A673 (cell line): ENCODE results near the gene PRLR. TPM values are rescaled to one million over a fixed set of nuclear protein-coding genes. Genes with fewer than 3 reads are reported as not detected.

Experiments
- BruUV-seq: library from RNA; stranded (reverse); fragments of 400-500 nt; replicated peaks from 2 replicates; lab custom pipeline; 2021; lab: Mats Ljungman, UMichigan
- CTCF ChIA-PET: fragments of 300-600 bp; sonication (Branson Sonifier 250); formaldehyde crosslinking; loops from one replicate; lab custom pipeline; 2022; ENCODE audit warnings: antibody characterized with exemption; lab: Charles Lee
- POLR2A ChIA-PET: fragments of 300-600 bp; sonication (Branson Sonifier 250); formaldehyde crosslinking; loops from one replicate; lab custom pipeline; 2022; ENCODE audit warnings: antibody characterized with exemption; ENCODE audit not compliant: low non-redundant PET; lab: Charles Lee
- DNase-seq: peaks from one replicate; pipeline ENCODE4 v3.0.0-alpha.2; 2015; ENCODE audit warnings: low spot score
- H3K27ac ChIP-seq: fragments of 200-600 bp; sonication (generic); 2 replicates; pipeline ENCODE4 v1.5.1; 2016; ENCODE audit warnings: mixed run types, low read depth, mild to moderate bottlenecking, mixed read lengths, antibody characterized with exemption, low read length; ENCODE audit not compliant: poor library complexity, severe bottlenecking
- H3K27me3 ChIP-seq: fragments of 200-600 bp; sonication (generic); replicated peaks from 2 replicates; pipeline ENCODE4 v1.6.1; 2017; ENCODE audit warnings: mixed run types, low read depth, mild to moderate bottlenecking, mixed read lengths, antibody characterized with exemption, low read length; ENCODE audit not compliant: insufficient read depth, poor library complexity
- H3K36me3 ChIP-seq: fragments of 200-600 bp; sonication (generic); 2 replicates; pipeline ENCODE4 v1.6.1; 2016; ENCODE audit warnings: mixed run types, mild to moderate bottlenecking, mixed read lengths, antibody characterized with exemption, low read length; ENCODE audit not compliant: insufficient read depth, poor library complexity, severe bottlenecking
- H3K4me1 ChIP-seq: fragments of 200-600 bp; sonication (generic); 2 replicates; pipeline ENCODE4 v1.6.1; 2017; ENCODE audit warnings: mixed run types, mild to moderate bottlenecking, mixed read lengths, antibody characterized with exemption, low read length; ENCODE audit not compliant: insufficient read depth, poor library complexity, severe bottlenecking
- H3K4me3 ChIP-seq: fragments of 200-600 bp; sonication (generic); 2 replicates; pipeline ENCODE4 v1.5.1; 2016; ENCODE audit warnings: low read depth, mixed run types, mild to moderate bottlenecking, mixed read lengths, low read length; ENCODE audit not compliant: poor library complexity, severe bottlenecking
- H3K9me3 ChIP-seq: fragments of 200-600 bp; sonication (generic); 2 replicates; pipeline ENCODE4 v1.6.1; 2016; ENCODE audit warnings: mixed run types, low read depth, mild to moderate bottlenecking, mixed read lengths, antibody characterized with exemption, low read length; ENCODE audit not compliant: poor library complexity, severe bottlenecking
- EZH2 ChIP-seq: fragments of 200-600 bp; sonication (generic); IDR thresholded peaks from 2 replicates; pipeline ENCODE4 v1.6.1; 2017; ENCODE audit warnings: borderline replicate concordance, low read depth, mild to moderate bottlenecking, mixed read lengths, antibody characterized with exemption, low read length; ENCODE audit not compliant: poor library complexity, severe bottlenecking
- intact Hi-C: fragments of 100-400 bp; cut with micrococcal nuclease; formaldehyde crosslinking; loops from one replicate; pipeline ENCODE4 v1.10.0; 2022; ENCODE audit not compliant: unreplicated experiment
- total RNA-seq: library from RNA; stranded (reverse); gene quantifications from 2 replicates; pipeline ENCODE4 v1.2.3, GENCODE V29; 2021
- TF ChIP-seq, protein P1 (sequence below): fragments of 300-800, 200-600 bp; sonication (generic); conservative IDR thresholded peaks from 2 replicates; pipeline ENCODE4 v1.5.1; 2017; ENCODE audit warnings: low read depth, mild to moderate bottlenecking, antibody characterized with exemption, low read length, moderate library complexity, mixed read lengths

PRLR gene
- total RNA-seq, 1 experiment from 2014 or later, result not detected

DNA sequence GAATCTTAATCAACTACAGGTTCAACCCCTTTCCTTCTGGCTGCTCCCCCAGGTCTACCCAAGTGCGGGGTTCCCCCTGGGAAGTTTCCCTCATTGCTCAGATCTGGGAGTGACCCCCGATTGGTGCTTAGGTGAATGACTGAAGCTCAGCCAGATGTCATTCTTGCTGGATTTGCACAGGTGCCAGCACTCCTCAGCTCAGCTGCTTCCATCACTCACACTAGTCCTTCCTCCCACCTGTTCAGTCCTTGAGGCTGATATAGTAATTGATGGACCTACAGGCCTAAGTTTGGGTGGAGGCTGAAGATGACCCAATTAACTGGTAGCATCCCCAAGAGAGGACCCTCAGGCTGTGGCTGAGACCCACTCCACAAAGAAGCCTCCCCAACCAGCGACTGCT lies 32.9 kb downstream of the PRLR start:
- Histone ChIP-seq H3K9me3 (no peaks in the 10 kb centered on the region), H3K27me3 (peaks cover 13% of the 10 kb centered on the region), H3K27ac (no peak overlapping the region), H3K36me3 (no peaks in the 10 kb centered on the region), H3K4me3 (no peak overlapping the region), H3K4me1 (no peaks in the 10 kb centered on the region)
- ChIA-PET CTCF (no interaction called here), POLR2A (no interaction called here)
- no peak for DNase-seq
- TF ChIP-seq, protein P1, sequence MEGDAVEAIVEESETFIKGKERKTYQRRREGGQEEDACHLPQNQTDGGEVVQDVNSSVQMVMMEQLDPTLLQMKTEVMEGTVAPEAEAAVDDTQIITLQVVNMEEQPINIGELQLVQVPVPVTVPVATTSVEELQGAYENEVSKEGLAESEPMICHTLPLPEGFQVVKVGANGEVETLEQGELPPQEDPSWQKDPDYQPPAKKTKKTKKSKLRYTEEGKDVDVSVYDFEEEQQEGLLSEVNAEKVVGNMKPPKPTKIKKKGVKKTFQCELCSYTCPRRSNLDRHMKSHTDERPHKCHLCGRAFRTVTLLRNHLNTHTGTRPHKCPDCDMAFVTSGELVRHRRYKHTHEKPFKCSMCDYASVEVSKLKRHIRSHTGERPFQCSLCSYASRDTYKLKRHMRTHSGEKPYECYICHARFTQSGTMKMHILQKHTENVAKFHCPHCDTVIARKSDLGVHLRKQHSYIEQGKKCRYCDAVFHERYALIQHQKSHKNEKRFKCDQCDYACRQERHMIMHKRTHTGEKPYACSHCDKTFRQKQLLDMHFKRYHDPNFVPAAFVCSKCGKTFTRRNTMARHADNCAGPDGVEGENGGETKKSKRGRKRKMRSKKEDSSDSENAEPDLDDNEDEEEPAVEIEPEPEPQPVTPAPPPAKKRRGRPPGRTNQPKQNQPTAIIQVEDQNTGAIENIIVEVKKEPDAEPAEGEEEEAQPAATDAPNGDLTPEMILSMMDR, result no peak
- TF ChIP-seq EZH2, result no peak
- BruUV-seq, result no TSS peak
- intact Hi-C loops, result no loop called here

DNA sequence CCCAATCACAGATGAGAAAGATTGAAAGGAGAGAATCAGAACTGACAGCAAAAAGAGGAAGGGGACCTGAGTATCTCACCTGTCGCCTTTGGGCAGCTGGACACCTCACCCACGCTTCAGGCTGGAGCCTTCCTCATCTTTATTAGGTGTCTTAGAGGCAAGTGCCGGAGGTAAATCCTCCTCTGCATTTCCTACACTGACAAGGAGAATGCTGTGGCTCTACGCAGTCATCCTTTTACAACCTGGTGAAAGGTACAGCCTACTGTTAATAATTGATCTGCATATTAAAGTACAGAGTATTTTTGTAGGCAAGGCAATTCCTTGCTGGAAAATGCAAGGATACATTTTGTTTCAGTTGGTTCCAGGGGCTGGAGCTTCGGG lies 34.8 kb downstream of the PRLR start:
- intact Hi-C loops, result no loop called here
- Histone ChIP-seq H3K9me3 (no peaks in the 10 kb centered on the region), H3K27ac (no peak overlapping the region), H3K36me3 (no peaks in the 10 kb centered on the region), H3K4me1 (no peaks in the 10 kb centered on the region), H3K4me3 (no peak overlapping the region), H3K27me3 (peaks cover 13% of the 10 kb centered on the region)
- no peak for TF ChIP-seq EZH2
- TF ChIP-seq, protein P1, result no peak
- ChIA-PET POLR2A (no interaction called here), CTCF (no interaction called here)
- no peak for DNase-seq
- no TSS peak for BruUV-seq

DNA sequence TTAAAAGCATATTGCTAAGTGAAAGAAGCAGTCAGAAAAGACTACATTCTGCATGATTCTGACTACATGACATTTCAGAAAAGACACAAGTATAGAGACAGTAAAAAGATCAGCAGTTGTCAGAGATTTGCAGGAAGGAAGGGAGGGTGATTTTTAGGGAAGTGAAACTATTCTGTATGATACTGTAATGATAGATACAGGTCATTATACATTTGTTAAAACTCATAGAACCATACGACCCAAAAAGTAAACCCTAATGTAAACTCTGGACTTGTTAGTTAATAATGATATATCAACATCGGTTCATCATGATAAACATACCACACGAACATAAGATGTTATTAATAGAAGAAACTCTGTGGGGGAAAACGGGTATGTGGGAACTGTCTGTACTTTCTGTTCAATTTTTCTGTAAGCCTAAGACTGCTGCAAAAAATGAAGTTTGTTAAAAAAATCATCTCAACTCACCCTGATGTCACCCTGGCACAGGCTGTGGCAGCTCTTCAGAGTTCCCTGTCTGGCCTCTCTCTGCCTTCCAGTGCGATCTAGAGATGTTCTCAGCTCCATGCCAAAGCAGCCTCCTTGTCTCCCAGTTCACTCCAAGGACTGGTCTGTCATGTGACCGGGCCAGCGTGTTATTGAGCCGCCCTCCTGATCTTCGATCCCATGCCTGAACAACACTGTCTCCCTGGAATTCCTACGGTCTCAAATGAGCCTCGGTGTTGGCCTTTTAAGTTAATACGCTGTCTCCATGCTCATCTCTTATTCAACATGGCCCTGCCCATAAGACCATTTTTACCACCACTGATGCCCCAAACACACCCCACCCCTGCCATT lies 35.4 kb downstream of the PRLR start:
- no TSS peak for BruUV-seq
- TF ChIP-seq, protein P1, result no peak
- TF ChIP-seq EZH2, result no peak
- Histone ChIP-seq H3K27ac (no peak overlapping the region), H3K9me3 (no peaks in the 10 kb centered on the region), H3K36me3 (no peaks in the 10 kb centered on the region), H3K27me3 (peaks cover 13% of the 10 kb centered on the region), H3K4me3 (no peak overlapping the region), H3K4me1 (no peaks in the 10 kb centered on the region)
- intact Hi-C loops, result no loop called here
- ChIA-PET CTCF (no interaction called here), POLR2A (no interaction called here)
- no peak for DNase-seq
